MG63 (cell line): ENCODE measurements around the gene PADI2. TPM values are rescaled to one million over a fixed set of nuclear protein-coding genes. Genes with fewer than 3 reads are reported as not detected.
A peak's percentile ranks its signal among the peaks of the same experiment; 100 is the strongest.

Experiments
- DNase-seq: peaks from one replicate; pipeline ENCODE4 v3.0.0-alpha.2; 2020
- H3K27me3 ChIP-seq: fragments of 250-450 bp; sonication (Bioruptor Pico); 2 replicates; pipeline ENCODE4 v1.5.1; 2020; ENCODE audit warnings: mild to moderate bottlenecking, moderate library complexity
- H3K36me3 ChIP-seq: fragments of 250-450 bp; sonication (Bioruptor Pico); 2 replicates; pipeline ENCODE4 v1.5.1; 2020; ENCODE audit warnings: mild to moderate bottlenecking, moderate library complexity
- H3K4me3 ChIP-seq: fragments of 250-450 bp; sonication (Bioruptor Pico); 2 replicates; pipeline ENCODE4 v1.5.1; 2020; ENCODE audit warnings: mild to moderate bottlenecking, moderate library complexity
- H3K9me3 ChIP-seq: fragments of 250-450 bp; sonication (Bioruptor Pico); 2 replicates; pipeline ENCODE4 v1.5.1; 2020; ENCODE audit warnings: mild to moderate bottlenecking, moderate library complexity
- total RNA-seq: library from RNA; depleted of rRNA; stranded (reverse); fragments of >200 nt; shearing (Covaris generic); gene quantifications from 2 replicates; pipeline ENCODE4 v1.2.3, GENCODE V29; 2014; ENCODE audit warnings: low replicate concordance

The PADI2 gene
- total RNA-seq, 1 experiment from 2014 or later: not detected

DNA sequence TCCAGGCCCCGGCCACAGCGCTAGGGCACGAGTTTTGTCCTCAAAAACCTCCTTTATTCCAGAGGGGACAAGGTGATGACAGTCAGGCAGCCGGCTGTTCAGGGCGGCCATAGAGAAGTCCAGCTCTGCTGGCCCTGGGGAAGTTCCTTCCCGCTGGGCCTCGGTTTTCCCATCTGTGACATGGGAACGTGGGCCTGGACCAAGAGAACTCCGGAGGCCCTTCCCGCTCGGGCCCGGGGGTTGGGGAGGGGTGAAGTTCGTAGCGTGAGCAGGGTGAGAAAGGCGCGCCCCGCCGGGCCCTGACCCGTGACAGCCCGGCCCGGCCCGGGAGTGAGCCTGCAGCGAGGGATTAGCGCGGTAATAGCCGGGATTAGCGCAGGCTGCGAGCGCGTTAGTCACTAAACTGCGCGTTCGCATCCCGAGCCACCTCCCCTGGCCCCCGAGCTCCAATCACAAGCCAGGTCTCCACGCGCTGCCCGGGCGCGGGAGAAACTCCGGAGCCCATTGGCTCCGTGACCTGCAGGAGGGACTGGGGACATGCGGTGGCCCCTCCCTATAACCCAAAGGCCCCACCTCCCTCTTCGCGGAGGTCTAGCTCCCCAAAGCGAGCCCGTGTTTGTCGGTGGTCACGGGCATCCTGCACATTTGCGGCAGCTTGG lies 29.8 kb upstream of the PADI2 start:
- H3K27me3 ChIP-seq: no peaks in the 10 kb centered on the region
- peaks cover 5% of the 10 kb centered on the region; the same call in 1 of the 2 replicates for H3K9me3 ChIP-seq
- no peak overlapping the region for H3K4me3 ChIP-seq
- H3K36me3 ChIP-seq: no peaks in the 10 kb centered on the region
- DNase-seq: no peak

DNA sequence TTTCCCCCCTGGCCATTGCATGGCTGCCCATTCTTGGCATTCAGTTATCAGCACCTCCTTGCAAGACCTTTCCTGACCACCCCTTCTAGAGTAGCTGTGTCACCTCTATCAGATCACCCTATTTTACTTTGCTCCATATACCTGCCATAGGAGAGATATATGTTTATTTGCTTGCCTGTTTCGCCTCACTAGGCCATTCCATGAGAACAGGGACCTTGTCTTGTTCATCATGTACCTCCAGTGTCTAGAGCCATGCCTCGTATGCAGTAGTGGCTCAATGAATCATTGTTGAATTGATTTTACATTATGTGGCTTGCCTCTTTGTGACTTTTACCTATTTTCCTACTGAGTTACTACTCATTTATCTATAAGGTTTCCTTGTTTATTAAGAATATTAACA lies 26.4 kb upstream of the PADI2 start:
- DNase-seq: no peak
- Histone ChIP-seq H3K9me3 (peaks cover 2% of the 10 kb centered on the region), H3K27me3 (no peaks in the 10 kb centered on the region), H3K4me3 (no peak overlapping the region), H3K36me3 (no peaks in the 10 kb centered on the region)

DNA sequence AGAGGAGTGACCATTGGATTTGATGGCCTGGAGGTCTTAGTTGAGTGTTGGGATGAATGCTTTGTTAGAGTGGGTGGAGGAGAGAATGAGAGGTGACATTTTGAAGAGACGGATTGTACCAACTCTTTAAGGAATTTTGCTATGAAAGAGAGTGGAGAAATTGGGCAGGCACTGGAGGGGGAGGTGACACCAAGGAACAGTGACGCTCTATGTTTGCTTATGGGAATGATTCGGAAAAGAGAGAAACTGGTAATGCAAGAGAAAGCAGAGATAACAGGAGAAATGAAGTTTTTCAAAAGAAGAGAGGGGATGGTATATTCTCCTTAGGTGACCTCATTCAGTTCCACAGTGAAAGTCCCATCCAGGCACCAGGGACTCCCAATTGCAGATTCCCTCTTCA lies 24.5 kb upstream of the PADI2 start:
- no peak for DNase-seq
- no peaks in the 10 kb centered on the region for H3K27me3 ChIP-seq

DNA sequence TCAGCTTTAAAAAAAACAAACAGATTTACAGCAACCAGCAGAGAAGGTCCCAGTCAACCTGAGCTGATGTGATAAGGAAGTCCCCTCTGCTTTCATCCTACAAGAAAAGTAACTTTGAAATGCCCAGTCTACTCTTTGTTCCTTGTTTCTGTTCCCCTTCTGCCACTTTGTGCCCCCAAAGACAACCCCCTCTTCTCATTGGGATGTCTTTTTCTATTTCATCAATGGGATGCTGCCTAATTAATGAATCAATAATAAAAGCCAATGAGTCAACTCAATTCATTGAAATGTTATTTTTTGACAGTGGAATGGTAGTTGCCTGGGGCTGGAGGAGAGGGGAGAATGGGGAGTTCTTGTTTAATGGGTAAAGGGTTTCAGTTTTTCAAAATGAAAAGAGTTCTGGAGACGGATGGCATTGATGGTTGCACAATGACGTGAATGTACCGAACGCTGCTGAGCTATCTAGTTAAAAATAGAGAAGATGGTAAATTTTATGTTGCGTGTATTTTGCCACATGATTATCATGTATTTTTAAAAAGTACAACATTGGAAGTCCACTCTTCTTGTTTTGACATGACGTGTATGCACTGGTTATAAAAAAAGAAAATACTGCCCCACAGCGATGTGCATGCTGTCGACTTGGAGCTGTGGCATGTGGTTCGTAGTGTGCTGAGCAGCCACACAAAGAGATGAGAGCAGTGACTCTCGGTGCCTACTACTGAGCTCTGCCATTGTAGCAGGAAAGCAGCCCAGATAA lies 22.4 kb upstream of the PADI2 start:
- H3K27me3 ChIP-seq: no peaks in the 10 kb centered on the region
- no peak overlapping the region for H3K4me3 ChIP-seq
- H3K36me3 ChIP-seq: no peaks in the 10 kb centered on the region
- no peak for DNase-seq
- peaks cover 2% of the 10 kb centered on the region for H3K9me3 ChIP-seq

More for the DNA sequence above, 24.5 kb upstream of the PADI2 start:
- Histone ChIP-seq H3K9me3 (peaks cover 2% of the 10 kb centered on the region), H3K36me3 (no peaks in the 10 kb centered on the region), H3K4me3 (no peak overlapping the region)

DNA sequence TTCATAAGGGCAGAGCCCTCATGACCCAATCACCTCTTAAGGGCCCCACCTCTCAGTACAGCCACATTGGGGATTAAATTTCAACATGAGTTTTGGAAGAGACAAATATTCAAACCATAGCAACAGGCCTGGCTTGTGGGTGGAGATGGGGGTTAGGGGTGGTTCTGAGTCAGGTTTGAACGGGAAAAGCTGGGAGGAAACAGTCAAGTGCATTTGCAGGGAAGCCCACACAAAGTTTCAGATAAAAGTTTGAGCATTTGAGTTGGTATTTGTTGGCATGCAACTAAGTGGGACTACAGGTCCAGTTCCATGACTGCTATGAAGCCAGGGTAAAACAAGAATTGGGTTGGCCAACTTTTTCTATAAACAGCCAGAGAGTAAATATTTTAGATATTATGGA lies 21.0 kb upstream of the PADI2 start:
- peaks cover 2% of the 10 kb centered on the region for H3K9me3 ChIP-seq
- DNase-seq: peak; percentile 44
- H3K4me3 ChIP-seq: no peak overlapping the region
- no peaks in the 10 kb centered on the region for H3K27me3 ChIP-seq
- no peaks in the 10 kb centered on the region for H3K36me3 ChIP-seq

DNA sequence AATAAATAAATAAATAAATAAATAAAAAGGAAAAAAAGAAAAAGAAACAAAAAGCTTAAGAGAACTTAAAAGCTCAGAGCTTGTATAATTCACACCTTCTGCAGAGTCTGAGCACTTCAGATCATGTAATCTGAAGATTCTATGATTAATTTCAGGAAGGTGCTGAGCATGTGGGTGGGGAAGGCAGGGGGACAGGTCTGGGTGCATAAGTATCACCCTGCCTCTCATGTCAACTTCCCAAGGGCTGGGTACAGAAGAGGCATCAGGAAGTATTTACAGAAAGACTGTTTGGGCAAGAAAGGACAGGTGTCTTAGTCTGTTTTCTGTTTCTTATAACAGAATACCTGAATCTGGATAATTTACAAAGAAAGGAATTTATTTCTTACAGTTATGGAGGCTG lies 20.4 kb upstream of the PADI2 start:
- DNase-seq: no peak
- no peaks in the 10 kb centered on the region for H3K36me3 ChIP-seq
- no peaks in the 10 kb centered on the region for H3K27me3 ChIP-seq
- H3K4me3 ChIP-seq: no peak overlapping the region
- H3K9me3 ChIP-seq: peaks cover 2% of the 10 kb centered on the region

DNA sequence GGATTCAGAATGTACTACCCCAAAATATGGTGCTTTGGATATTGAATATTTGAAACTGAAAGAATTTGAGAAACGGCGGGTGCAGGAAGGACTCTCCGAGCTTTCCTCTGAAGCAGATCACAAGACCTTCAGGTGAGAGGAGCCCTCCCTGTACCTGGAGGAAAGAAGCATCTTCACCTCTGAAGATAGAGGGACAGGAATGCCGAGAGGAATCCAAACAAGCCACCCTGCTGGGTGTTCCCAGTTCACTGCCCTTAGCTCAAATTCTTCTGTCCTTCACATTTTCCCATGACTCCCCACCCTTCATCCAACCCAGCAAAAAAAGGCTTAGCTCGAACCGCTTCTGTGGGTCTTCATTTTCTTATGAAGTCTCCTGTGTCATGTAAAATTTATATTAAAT lies 18.2 kb upstream of the PADI2 start:
- DNase-seq: no peak
- Histone ChIP-seq H3K36me3 (no peaks in the 10 kb centered on the region), H3K27me3 (no peaks in the 10 kb centered on the region), H3K4me3 (no peak overlapping the region), H3K9me3 (no peaks in the 10 kb centered on the region)

DNA sequence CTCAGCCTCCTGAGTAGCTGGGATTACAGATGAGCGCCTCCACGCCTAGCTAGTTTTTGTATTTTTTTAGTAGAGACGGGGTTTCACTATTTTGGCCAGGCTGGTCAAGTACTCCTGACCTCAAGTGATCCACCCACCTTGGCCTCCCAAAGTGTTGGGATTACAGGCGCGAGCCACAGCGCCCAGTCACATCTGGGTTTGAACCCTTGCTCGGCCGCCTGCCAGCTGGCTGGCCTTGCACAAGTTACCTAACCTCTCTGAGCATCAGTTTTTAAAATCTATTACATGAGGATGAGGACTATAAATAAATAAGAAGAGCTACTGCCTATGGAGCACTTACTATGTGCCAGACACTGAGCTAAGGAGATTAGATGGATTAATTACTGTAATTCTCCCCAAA lies 17.7 kb upstream of the PADI2 start:
- H3K9me3 ChIP-seq: no peaks in the 10 kb centered on the region
- H3K36me3 ChIP-seq: no peaks in the 10 kb centered on the region
- H3K4me3 ChIP-seq: no peak overlapping the region
- H3K27me3 ChIP-seq: no peaks in the 10 kb centered on the region
- DNase-seq: peak; percentile 79

DNA sequence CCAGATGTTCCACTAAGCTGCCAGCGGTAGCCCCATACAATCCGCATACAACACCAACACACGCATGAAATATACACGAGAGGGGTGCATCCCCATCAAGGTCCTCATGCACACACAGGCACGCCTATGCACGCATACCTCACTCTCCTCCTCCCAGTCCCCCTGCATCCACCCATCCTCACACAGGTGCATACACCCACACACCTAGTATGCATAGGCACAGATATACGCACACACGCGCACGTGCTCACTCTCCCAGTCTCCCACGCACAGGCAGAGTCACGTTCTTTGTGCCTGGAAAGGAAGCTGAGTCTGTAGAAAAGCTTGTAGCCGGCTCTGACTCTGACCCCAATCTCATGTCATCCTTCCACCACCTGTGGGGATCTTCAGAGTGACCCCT lies 16.9 kb upstream of the PADI2 start:
- Histone ChIP-seq H3K9me3 (no peaks in the 10 kb centered on the region), H3K27me3 (no peaks in the 10 kb centered on the region), H3K4me3 (no peak overlapping the region), H3K36me3 (no peaks in the 10 kb centered on the region)
- DNase-seq: no peak

DNA sequence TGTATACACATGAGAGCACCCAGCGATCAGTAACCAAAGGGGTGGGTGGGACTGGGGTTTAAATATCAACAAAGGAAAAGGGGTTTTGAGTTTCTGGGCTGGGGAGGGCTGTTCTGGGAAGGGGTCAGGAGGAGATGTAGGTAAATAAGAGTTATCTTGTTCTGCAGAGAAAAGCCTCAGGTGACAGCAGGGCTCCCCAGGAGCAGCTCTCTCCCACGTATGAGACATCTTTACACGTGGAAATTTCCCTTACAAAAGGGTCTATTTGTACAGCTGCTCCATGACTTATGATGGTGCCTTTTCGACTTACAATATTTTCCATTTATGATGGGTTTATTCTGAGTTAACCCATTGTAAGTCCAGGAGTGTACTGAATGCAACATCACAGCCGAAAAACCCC lies 16.3 kb upstream of the PADI2 start:
- no peaks in the 10 kb centered on the region for H3K36me3 ChIP-seq
- no peak for DNase-seq
- no peak overlapping the region for H3K4me3 ChIP-seq
- no peaks in the 10 kb centered on the region for H3K27me3 ChIP-seq
- no peaks in the 10 kb centered on the region for H3K9me3 ChIP-seq

DNA sequence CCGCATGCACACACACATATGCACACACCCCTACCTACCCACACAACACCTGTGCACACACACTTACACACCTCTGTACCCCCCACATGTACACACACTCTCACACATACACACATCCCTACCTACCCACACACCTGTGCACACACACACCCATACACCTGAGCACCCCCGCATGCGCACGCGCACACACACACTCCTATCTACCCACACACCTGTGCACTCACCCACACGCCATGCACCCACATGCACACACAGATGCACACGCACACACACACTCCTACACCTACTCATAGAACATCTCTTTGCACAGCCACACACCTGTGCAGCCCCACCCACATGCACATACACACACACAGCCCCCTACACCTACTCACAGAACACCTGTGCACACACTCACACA lies 15.5 kb upstream of the PADI2 start:
- no peaks in the 10 kb centered on the region for H3K27me3 ChIP-seq
- DNase-seq: no peak
- H3K36me3 ChIP-seq: no peaks in the 10 kb centered on the region
- no peak overlapping the region for H3K4me3 ChIP-seq
- no peaks in the 10 kb centered on the region for H3K9me3 ChIP-seq

DNA sequence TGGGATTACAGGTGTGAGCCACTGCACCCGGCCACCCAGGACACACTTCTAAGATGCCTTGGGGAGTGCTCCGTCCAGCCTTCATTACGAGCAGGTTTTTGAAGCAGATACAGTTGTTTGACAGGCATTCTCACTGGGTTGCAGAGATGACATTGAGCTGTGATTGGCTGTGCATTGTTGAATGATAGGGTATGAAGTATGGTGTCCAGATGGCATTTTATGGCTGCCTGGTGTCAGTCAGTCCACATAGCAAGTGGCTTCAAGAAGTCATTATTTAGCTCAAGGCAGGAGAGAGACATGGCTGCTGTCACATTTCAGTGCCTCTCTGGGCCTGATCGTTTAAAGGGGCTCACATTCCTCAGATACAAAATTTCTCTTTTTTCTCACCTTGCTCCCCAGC lies 14.8 kb upstream of the PADI2 start:
- Histone ChIP-seq H3K27me3 (no peaks in the 10 kb centered on the region), H3K4me3 (no peak overlapping the region), H3K36me3 (no peaks in the 10 kb centered on the region), H3K9me3 (no peaks in the 10 kb centered on the region)
- DNase-seq: no peak

DNA sequence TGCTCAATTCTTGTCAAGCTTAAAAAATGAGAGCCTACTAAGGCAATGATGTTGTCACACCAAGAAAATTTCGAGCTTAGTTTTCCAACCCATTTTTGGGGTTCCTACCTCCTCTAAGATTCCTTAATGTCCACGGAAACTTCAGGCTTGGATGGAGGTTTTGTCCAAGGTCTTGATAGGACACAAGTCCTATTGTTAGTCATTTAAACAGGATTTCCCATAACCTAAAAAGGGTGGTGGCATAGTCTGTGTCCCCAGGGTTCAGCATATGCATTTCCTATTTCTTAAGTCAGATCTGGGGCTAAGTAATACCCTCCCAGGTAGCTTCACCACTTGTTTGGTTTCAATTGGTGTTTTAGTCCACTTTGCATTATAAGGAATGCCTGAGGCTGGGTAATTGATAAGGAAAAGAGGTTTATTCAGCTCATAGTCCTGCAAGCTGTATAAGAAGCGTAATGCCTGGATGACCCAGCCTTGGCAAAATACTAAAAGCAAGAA lies 10.9 kb upstream of the PADI2 start:
- no peaks in the 10 kb centered on the region for H3K36me3 ChIP-seq
- no peak for DNase-seq
- no peaks in the 10 kb centered on the region for H3K9me3 ChIP-seq
- H3K4me3 ChIP-seq: no peak overlapping the region
- no peaks in the 10 kb centered on the region for H3K27me3 ChIP-seq

DNA sequence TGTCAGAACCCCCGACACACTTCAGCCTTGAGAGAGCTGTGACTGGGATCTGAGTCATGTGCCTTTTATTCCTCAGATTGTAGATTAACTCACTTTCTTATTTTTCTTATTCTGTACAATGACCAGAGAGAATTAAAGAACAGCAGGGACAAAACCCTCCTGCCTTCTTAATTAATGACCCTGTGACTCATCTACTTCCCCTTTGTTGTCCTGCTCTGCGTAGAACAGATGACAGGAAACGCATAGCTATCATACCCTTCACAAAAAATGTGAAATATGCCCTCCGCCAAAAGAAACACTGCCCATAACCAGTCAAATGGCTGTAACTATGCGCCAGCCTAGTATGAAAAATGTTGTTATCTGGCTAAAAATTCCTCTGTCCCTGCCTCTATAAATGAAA lies 9.1 kb upstream of the PADI2 start:
- no peaks in the 10 kb centered on the region for H3K9me3 ChIP-seq
- H3K4me3 ChIP-seq: no peak overlapping the region
- H3K36me3 ChIP-seq: no peaks in the 10 kb centered on the region
- peak; percentile 62 for DNase-seq
- no peaks in the 10 kb centered on the region for H3K27me3 ChIP-seq

DNA sequence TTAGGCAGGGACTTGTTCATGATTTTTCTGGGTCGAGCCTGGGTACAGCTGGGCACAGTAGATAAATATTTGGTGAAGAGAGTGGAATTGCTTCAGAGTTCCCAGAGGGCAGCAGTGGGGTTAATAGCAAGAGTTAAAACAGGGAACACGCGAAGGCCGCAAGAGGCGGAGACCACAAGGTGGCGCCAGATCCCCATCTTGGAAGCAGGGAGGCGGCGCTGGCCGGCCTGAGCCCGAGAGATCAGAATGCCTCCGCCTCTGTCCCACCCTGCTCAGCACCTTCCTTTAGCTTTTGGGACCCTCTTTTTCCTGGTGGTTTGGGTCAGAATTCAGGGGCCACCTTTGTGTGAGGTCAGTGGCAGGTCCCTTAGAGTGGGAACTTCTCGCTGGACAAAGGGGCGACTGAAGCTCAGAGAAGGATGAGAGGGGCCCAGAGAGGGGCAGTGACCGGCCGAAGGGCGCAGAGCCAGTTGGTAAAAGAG lies 6.5 kb upstream of the PADI2 start:
- Histone ChIP-seq H3K4me3 (no peak overlapping the region), H3K36me3 (no peaks in the 10 kb centered on the region), H3K9me3 (no peaks in the 10 kb centered on the region), H3K27me3 (no peaks in the 10 kb centered on the region)
- DNase-seq: peak; percentile 71

DNA sequence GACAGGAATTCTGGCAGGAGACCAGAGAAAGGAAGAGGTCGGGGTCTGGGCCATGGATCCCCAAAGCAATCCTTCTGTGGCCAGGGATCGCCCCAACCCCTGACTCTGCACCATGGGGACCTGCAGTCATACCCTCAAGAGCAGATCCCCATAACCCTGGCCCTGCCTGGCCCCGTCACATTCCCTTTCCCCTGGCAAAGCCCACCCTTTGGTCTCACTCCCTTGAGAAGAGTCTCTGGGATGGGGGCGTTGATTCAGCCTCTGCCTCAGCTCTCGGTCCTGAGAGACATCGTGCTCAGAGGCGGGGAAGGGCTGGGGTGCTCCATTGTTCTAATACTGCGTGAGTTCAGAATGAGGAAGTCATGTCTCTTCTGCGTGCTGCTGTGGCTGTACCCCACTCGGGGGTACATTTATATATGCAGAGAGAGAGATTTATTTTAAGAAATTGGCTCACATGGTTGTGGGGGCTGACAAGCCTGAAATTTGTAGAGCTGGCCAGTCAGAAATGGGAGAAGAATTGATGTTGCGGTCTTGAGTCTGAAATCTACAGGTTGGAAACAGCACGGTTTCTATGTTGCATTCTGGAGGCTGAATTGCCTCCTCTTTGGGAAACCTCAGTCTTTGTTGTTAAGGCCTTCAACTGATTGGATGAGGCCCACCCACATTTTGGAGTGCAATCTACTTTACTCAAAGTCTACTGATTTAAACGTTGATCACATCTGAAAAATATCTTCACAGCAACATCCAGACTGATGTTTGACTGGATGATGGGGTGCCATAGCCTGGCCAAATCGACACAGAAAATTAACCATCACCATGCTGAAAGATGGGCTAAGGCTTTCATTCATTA lies 4.2 kb upstream of the PADI2 start:
- Histone ChIP-seq H3K36me3 (no peaks in the 10 kb centered on the region), H3K9me3 (no peaks in the 10 kb centered on the region), H3K4me3 (no peak overlapping the region), H3K27me3 (no peaks in the 10 kb centered on the region)
- no peak for DNase-seq

DNA sequence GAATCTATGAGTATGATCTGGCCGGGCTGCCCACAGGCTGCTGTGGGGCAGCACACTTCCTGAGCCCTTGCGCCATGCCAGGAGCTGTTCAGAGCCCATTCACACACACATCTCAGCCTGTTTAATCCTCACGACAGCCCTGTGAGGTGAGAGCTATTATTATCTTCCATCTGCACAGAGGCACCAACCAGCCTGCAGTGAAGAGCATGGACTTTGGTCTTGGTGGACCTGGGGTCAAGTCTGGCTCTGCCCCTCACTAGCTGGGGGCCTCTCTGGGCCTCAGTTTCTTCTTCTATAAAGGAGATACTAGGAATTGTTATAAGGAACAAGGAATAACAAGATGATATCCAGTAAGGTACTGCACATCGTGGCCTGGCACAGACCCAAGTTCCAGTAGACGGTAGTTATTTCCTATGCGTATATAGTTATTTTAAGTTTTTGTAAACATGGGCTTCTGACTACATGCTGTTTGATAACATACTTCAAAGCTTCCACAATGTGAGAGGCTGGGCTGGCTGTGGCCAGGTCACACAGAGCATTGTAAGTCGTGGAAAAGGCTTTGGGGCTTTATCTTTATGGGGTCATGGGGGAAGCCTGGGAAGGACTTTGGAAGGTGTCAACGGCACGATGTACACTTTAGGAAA lies 3.4 kb upstream of the PADI2 start:
- Histone ChIP-seq H3K27me3 (no peaks in the 10 kb centered on the region), H3K36me3 (no peaks in the 10 kb centered on the region), H3K9me3 (no peaks in the 10 kb centered on the region), H3K4me3 (no peak overlapping the region)
- DNase-seq: peak; percentile 49
